ENCODE measurements around the gene ARL8B.

GRCh38 chr3:5103743-5104142 is 18.3 kb upstream of the ARL8B start:
- TF ChIP-seq POLR2AphosphoS5 (IDR thresholded peaks at IDR 0.05; ENCODE audit: low read length) (no peak), SUPT20H (IDR thresholded peaks at IDR 0.05; ENCODE audit: borderline replicate concordance, control insufficient read depth, low read depth, low read length) (no peak), TBL1XR1 (IDR thresholded peaks at IDR 0.05; ENCODE audit: low read depth, low read length) (no peak), SMC3 (IDR thresholded peaks at IDR 0.05; ENCODE audit: borderline replicate concordance, low read length) (no peak), CREB1 (IDR thresholded peaks at IDR 0.05; ENCODE audit: low read depth) (no peak), CTCF (IDR thresholded peaks at IDR 0.05 in 2 of 3, conservative IDR thresholded peaks at IDR 0.05 in 1 of 3; ENCODE audit: control insufficient read depth in 2 of 3, extremely low read depth in 1 of 3, insufficient read depth in 1 of 3, low read depth in 3 of 3, low read length in 3 of 3) (no peak), PKNOX1 (IDR thresholded peaks at IDR 0.05) (no peak), EZH2 (IDR thresholded peaks at IDR 0.05; ENCODE audit: borderline replicate concordance, control insufficient read depth, low read depth, low read length) (no peak), RBBP5 (conservative IDR thresholded peaks at IDR 0.05) (no peak)

Data from GM12878 (cell line).